ENCODE results near the gene TMOD1.

GRCh38 chr9:97560154-97560553, 58.7 kb downstream of the TMOD1 start:
- no peak for TF ChIP-seq POLR2A (IDR thresholded peaks at IDR 0.05)
- TF ChIP-seq, protein P1, sequence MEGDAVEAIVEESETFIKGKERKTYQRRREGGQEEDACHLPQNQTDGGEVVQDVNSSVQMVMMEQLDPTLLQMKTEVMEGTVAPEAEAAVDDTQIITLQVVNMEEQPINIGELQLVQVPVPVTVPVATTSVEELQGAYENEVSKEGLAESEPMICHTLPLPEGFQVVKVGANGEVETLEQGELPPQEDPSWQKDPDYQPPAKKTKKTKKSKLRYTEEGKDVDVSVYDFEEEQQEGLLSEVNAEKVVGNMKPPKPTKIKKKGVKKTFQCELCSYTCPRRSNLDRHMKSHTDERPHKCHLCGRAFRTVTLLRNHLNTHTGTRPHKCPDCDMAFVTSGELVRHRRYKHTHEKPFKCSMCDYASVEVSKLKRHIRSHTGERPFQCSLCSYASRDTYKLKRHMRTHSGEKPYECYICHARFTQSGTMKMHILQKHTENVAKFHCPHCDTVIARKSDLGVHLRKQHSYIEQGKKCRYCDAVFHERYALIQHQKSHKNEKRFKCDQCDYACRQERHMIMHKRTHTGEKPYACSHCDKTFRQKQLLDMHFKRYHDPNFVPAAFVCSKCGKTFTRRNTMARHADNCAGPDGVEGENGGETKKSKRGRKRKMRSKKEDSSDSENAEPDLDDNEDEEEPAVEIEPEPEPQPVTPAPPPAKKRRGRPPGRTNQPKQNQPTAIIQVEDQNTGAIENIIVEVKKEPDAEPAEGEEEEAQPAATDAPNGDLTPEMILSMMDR (IDR thresholded peaks at IDR 0.05), result no peak

Measured in testis (tissue), 2 donors.